Right cardiac atrium (tissue), 5 donors: ENCODE results near the gene PAQR7. TPM values are rescaled to one million over a fixed set of nuclear protein-coding genes. Genes with fewer than 3 reads are reported as not detected.

Source experiments
- ATAC-seq, 2 donors: fragments of 200-7000 bp; cut with Tn5 transposase; one replicate each; pipeline versions ENCODE4 v1.8.0 to v1.9.1; 2020; ENCODE audit warnings: moderate library complexity in 2 of 2, mild to moderate bottlenecking in 1 of 2
- DNase-seq, 3 donors: peaks; one replicate each; pipeline ENCODE4 v3.0.0-alpha.2; 2020
- H3K27ac ChIP-seq: one replicate; pipeline ENCODE4 v1.5.1; 2013; ENCODE audit warnings: mild to moderate bottlenecking, low read length, control low read depth, moderate library complexity
- H3K27me3 ChIP-seq: one replicate; pipeline ENCODE4 v1.6.1; 2013; ENCODE audit not compliant: control insufficient read depth, insufficient read depth
- H3K4me1 ChIP-seq: one replicate; pipeline ENCODE4 v1.6.1; 2013; ENCODE audit warnings: low read length; ENCODE audit not compliant: control insufficient read depth, insufficient read depth
- H3K4me3 ChIP-seq: one replicate; pipeline ENCODE4 v1.5.1; 2013; ENCODE audit warnings: low read length, control low read depth
- H3K9me3 ChIP-seq: one replicate; pipeline ENCODE4 v1.6.1; 2013; ENCODE audit warnings: low read length; ENCODE audit not compliant: control insufficient read depth
- WGBS: extraction: QIAGEN DNeasy Blood & Tissue Kit; methylation state at CpG from one replicate; pipeline ENCODE4 v1.1.7; 2013; 5-methylcytosine and 5-hydroxymethylcytosine counted together
- intact Hi-C, 4 donors: fragments of 100-400 bp; cut with DNase I; formaldehyde crosslinking; loops; one replicate each; pipeline versions ENCODE4 v1.11.0 to v1.14.0; 2022 to 2023
- polyA plus RNA-seq: library from polyadenylated mRNA; stranded (reverse); fragments of 200-250 nt; gene quantifications from one replicate; pipeline ENCODE4 v1.2.3, GENCODE V29; 2013
- total RNA-seq, 4 donors: library from RNA; stranded (reverse); fragmentation: NEBNext Ultra II Directional; extraction: Animal tissue kit (Norgen Biotek cat#: 25700); gene quantifications; one replicate each; pipeline ENCODE4 v1.2.1, GENCODE V29; 2021
- donor health status: healthy with polysubstance abuse.
- donor health status: DM: no; HTN: yes; CAD: no.
- donor health status: DM: no; HTN: no; CAD: no.
- donor health status: DM: no; HTN: yes; CAD: no; lungs with severe emphysema.
- donor health status: DM: yes; HTN: yes; CAD: no.

Gene PAQR7
- total and polyA plus RNA-seq, 5 donors = 1.5 to 3.1 (median 2.8) TPM

DNA sequence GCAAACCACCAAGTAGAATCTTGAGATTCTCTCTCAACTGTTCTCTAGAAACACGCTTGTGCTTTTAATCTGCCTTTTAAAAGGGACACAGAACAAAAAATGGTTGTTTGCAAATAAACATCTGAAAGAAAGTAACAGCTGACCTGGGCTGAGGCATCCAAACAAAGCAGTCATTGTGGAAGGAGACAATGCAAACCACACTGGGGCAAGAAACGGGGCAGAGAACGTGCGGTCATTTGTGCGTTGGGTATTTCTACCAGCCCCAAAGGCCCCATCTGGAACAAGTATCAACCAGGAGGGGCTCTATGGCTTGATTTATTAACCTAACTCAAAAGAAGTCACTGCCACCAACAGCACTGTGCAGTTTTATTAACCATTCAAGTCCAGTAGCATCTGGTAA is 24.7 kb upstream of the PAQR7 start:
- WGBS = 89% methylated on average over 5 of the region's 5 CpGs
- H3K9me3 ChIP-seq = no peaks in the 10 kb centered on the region
- H3K4me1 ChIP-seq = no peaks in the 10 kb centered on the region
- no peak for DNase-seq
- H3K27ac ChIP-seq = no peak overlapping the region
- no peak for ATAC-seq
- H3K27me3 ChIP-seq = no peaks in the 10 kb centered on the region
- H3K4me3 ChIP-seq = no peak overlapping the region
- intact Hi-C loops = no loop called here

DNA sequence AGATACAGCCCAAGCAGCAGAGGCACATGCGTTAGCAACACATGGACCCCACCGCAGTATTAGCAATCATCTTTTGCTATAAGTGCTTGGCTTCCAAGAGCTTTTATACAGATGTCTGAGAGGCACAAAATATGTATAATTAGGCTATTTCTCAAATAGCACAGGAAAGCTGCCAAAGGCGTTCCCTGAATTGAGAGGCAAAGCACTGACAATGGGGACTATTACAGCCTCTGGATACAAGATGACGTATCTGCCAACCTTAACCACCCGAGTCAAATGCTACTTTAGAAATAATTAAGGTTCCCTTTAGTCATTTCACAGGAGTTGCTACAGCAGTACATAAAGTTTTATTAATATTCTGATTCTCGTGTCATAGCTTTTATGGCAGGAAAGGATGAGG is 24.3 kb upstream of the PAQR7 start:
- WGBS = 89% methylated on average over 6 of the region's 6 CpGs

DNA sequence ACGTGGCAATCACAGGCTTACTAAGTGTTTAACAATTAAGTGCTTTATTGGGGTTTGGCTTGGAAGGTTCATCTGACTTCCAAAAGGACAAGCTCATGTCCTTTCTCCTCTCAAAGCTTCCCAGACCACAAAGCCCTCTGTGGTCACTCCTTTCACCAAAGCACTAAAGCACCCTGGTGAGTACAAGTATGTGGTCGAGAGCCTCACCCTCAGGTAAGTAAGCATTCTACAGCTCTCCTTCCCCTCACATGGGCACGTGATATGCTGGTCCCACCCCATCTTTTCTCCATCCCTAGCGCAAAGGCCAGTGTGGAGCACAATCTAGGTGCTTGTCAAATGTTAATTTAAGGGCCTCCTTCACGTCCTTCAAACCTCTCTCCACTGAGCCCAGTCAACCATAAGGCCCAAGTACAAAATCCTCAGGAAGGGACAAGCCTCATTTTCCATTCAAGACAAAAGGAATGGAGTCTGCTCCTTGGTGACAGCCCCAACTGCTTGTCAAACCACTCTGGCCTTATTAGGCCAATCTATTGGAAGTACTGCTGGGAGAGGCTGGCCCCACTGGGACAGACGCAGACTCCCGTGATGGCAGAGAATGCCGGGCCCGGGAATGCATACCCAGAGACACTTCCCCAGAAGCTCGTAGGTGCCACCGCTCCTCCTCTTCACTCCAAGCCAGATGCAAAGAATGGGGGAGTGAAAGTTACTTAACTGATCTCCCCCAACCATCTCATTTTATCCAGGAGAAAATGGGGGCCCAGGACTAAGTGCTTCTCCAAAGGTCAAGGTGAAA is 22.9 kb upstream of the PAQR7 start:
- Histone ChIP-seq H3K9me3 (no peaks in the 10 kb centered on the region), H3K27ac (no peak overlapping the region), H3K4me3 (no peak overlapping the region), H3K27me3 (no peaks in the 10 kb centered on the region), H3K4me1 (no peaks in the 10 kb centered on the region)
- WGBS = 89% methylated on average over 11 of the region's 11 CpGs
- ATAC-seq (no peak), DNase-seq (no peak)
- intact Hi-C loops = loop anchor here in 1 of 4 donors (5.0 kb wide), 1 partner anchor 99 kb away; the partner anchor contains the start of gene PAFAH2

More for the DNA sequence above, 24.3 kb upstream of the PAQR7 start:
- no peak overlapping the region for H3K27ac ChIP-seq
- no peak for DNase-seq
- H3K4me3 ChIP-seq = no peak overlapping the region
- no peaks in the 10 kb centered on the region for H3K27me3 ChIP-seq
- no peak for ATAC-seq
- no peaks in the 10 kb centered on the region for H3K4me1 ChIP-seq
- intact Hi-C loops = loop anchor here in 1 of 4 donors (5.0 kb wide), 1 partner anchor 98 kb away; the partner anchor contains the start of gene PAFAH2
- no peaks in the 10 kb centered on the region for H3K9me3 ChIP-seq

GRCh38 chr1:25897754-25898153 is 22.2 kb upstream of the PAQR7 start:
- Histone ChIP-seq H3K4me3 (no peak overlapping the region), H3K4me1 (no peaks in the 10 kb centered on the region), H3K27ac (no peak overlapping the region), H3K27me3 (no peaks in the 10 kb centered on the region), H3K9me3 (no peaks in the 10 kb centered on the region)
- DNase-seq (no peak), ATAC-seq (no peak)
- WGBS = 90% methylated on average over 5 of the region's 5 CpGs
- intact Hi-C loops = loop anchor here in 1 of 4 donors (5.0 kb wide), 1 partner anchor 100 kb away; the partner anchor contains the start of gene PAFAH2

DNA sequence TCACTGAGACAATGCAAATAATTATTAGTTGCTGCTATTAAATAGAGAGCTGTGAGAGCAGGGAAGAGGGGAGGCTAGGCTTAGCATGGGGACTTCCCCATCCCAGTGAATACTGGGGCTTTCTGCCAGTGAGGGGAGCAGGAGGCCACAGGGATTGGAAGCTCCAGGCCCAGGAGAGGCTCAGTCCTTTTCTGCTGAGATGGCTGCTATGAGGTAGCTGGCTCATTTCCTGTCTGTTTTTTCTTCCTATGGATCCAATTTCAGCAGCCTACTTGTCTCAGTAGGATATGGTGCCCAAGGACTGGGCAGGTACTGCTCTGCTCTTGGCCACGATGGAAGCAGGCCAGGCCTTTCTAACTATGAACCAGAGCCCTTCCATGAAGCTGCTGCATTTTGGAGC is 20.8 kb upstream of the PAQR7 start:
- Histone ChIP-seq H3K9me3 (no peaks in the 10 kb centered on the region), H3K4me3 (no peak overlapping the region), H3K27me3 (no peaks in the 10 kb centered on the region), H3K4me1 (peaks cover 1% of the 10 kb centered on the region), H3K27ac (no peak overlapping the region)
- no peak for DNase-seq
- 75% methylated on average over 1 of the region's 1 CpG for WGBS
- ATAC-seq = no peak
- intact Hi-C loops = loop anchor here in 1 of 4 donors (5.0 kb wide), 1 partner anchor 101 kb away; the partner anchor contains the start of gene PAFAH2

GRCh38 chr1:25895365-25895990 is 20.0 kb upstream of the PAQR7 start:
- 10% methylated on average over 12 of the region's 12 CpGs for WGBS
- peaks cover 1% of the 10 kb centered on the region for H3K4me1 ChIP-seq
- ATAC-seq = peak; percentile 92 to 94
- H3K9me3 ChIP-seq = no peaks in the 10 kb centered on the region
- H3K27me3 ChIP-seq = no peaks in the 10 kb centered on the region
- intact Hi-C loops = loop anchor here (2.0 to 5.0 kb wide), 2 partner anchors 102 to 103 kb away; partner anchors contain the start of gene PAFAH2 (in 4 of the 4)
- no peak overlapping the region for H3K4me3 ChIP-seq
- H3K27ac ChIP-seq = no peak overlapping the region
- DNase-seq = peak; percentile 90 to 95 (median 95)

DNA sequence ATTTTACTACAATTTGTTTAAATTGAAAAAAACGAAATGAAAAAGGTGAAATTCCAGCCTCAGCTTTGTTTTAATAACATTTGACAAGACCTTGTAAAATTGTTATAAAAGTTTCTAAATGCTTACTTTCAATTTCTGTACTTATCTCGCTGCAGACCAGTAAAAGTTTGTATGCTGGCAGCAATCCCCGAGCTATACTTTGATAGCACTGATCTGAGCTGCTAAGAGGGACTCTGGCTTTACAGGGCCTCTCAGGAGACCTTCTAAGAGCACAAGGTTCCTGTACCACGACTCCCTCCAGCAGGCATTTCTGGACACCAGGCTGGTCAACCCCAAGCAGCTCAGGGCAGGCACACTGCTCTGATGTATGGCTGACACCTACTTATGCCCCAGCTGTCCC is 17.6 kb upstream of the PAQR7 start:
- H3K4me1 ChIP-seq = peaks cover 1% of the 10 kb centered on the region
- 65% methylated on average over 4 of the region's 4 CpGs for WGBS
- no peak for DNase-seq
- no peaks in the 10 kb centered on the region for H3K9me3 ChIP-seq
- H3K27me3 ChIP-seq = no peaks in the 10 kb centered on the region
- H3K4me3 ChIP-seq = no peak overlapping the region
- no peak overlapping the region for H3K27ac ChIP-seq
- intact Hi-C loops = no loop called here
- no peak for ATAC-seq

DNA sequence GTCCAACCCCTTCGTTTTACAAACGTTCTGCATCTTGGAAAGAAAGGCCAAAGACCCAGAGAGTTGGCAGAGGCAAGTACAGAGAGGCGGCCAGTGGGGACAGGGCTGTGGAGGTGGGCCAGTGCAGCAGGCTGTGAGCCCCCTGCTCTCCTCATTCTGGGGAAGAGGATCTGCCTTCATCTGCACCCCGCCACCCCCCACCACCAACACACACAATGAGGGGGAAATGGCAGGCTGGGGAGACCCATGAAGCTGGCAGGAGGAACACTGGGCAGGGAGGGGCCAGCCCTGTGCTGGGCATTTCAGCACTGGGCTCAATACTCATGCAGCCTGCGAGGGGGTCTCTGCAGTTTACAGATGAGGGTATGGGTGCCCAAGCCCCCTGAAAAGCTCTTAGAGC is 16.1 kb upstream of the PAQR7 start:
- no peak overlapping the region for H3K4me3 ChIP-seq
- no peak for ATAC-seq
- intact Hi-C loops = no loop called here

DNA sequence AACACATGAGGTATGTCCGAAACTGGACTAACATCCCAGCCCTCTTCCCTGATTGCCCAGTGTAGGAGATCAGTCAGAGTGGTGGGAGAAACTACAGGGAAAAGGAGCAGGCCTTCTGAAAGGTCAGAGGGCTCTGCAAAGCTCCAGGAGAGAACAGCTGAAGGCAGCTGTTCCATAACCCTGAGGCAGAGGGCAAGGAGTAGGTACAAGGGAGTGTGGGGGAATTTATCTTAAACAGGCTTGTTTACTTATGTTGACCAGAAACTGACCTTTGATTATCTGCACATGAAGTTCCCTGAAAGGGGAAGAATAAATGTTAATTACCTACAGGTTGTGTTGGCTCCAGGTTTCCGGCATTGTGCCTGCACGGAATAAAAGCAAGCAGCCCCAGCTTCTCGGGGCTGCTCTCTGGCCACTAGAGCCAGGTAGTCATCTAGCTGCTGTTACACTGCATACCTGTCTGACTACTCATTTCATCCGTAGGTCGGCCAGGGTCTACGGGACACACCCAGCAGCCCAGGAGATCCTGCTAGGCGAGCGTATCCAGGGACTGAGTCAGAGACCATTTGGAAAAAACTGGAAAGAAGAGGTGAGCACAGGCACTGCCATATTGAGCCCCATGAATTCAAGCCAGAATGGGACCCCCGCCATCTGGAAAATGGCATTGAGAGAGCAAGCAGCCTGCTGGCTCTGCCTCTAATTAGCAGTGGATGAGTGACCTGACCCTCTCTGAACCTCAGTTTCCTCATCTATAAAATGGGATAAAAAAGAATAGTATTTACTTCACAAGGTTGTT is 14.9 kb upstream of the PAQR7 start:
- Histone ChIP-seq H3K9me3 (no peaks in the 10 kb centered on the region), H3K4me1 (peaks cover 1% of the 10 kb centered on the region), H3K4me3 (no peak overlapping the region), H3K27me3 (no peaks in the 10 kb centered on the region), H3K27ac (no peak overlapping the region)
- intact Hi-C loops = no loop called here
- WGBS = 89% methylated on average over 10 of the region's 10 CpGs
- ATAC-seq (no peak), DNase-seq (no peak)

More for the DNA sequence above, 16.1 kb upstream of the PAQR7 start:
- Histone ChIP-seq H3K9me3 (no peaks in the 10 kb centered on the region), H3K27ac (no peak overlapping the region), H3K4me1 (peaks cover 1% of the 10 kb centered on the region), H3K27me3 (no peaks in the 10 kb centered on the region)
- DNase-seq = no peak
- 73% methylated on average over 5 of the region's 5 CpGs for WGBS

DNA sequence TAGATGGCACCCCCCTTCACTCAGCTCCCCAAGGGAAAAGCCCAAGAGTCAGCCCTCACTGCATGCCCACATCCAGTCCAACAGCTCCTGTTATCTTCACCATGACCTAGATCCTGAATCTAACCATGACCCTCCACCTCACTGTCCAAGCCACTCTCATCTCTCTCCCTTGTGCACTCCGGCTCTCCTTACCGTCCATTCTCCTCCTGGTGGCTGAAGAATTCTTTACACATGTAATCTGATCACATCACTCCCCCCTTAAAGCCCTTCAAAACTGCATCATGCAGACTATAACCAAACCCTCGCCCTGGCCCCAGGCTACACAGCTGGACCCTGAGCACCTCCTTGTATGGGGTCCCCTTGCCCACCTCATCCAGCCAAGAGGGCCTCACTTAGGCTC is 14.0 kb upstream of the PAQR7 start:
- ATAC-seq (no peak), DNase-seq (no peak)
- no peaks in the 10 kb centered on the region for H3K9me3 ChIP-seq
- no peak overlapping the region for H3K4me3 ChIP-seq
- no peak overlapping the region for H3K27ac ChIP-seq
- intact Hi-C loops = no loop called here
- peaks cover 1% of the 10 kb centered on the region for H3K4me1 ChIP-seq
- H3K27me3 ChIP-seq = no peaks in the 10 kb centered on the region
- WGBS = 81% methylated on average over 3 of the region's 3 CpGs
